HL-60/S4 (cell line): ENCODE data around the gene CYTH3.
"Not testable (repeated sequence)": the region's sequence is repeated elsewhere in the genome, so short reads cannot be mapped to it uniquely, and the experiment has no call there.

Experiments
- in situ Hi-C: fragments of 300-500 bp; cut with MboI; formaldehyde crosslinking; loops from 2 replicates; pipeline ENCODE4 v1.14.3; 2022; ENCODE audit warnings: low sequenced_read_pairs

The CYTH3 gene

GRCh38 chr7:6283391-6284054 is 11.1 kb upstream of the CYTH3 start:
- in situ Hi-C loops: not testable (repeated sequence)

GRCh38 chr7:6279937-6280336 is 7.5 kb upstream of the CYTH3 start:
- in situ Hi-C loops: no loop called here

- in situ Hi-C loops: no loop called here
Measured at GRCh38 chr7:6279341-6279740, 6.9 kb upstream of the CYTH3 start.

- in situ Hi-C loops: no loop called here
Measured at GRCh38 chr7:6278749-6279310, 6.4 kb upstream of the CYTH3 start.

GRCh38 chr7:6277476-6277875 is 5.1 kb upstream of the CYTH3 start:
- in situ Hi-C loops: no loop called here

- in situ Hi-C loops: no loop called here
Measured at GRCh38 chr7:6276911-6277408, 4.5 kb upstream of the CYTH3 start.

- in situ Hi-C loops: no loop called here
Measured at GRCh38 chr7:6274743-6275142, 2.3 kb upstream of the CYTH3 start.

- in situ Hi-C loops: no loop called here
Measured at GRCh38 chr7:6273917-6274630, 1.6 kb upstream of the CYTH3 start.

GRCh38 chr7:6273380-6273837 is 985 bp upstream of the CYTH3 start:
- in situ Hi-C loops: no loop called here

- in situ Hi-C loops: no loop called here
Measured at GRCh38 chr7:6271694-6272440, 557 bp downstream of the CYTH3 start.

- in situ Hi-C loops: no loop called here
Measured at GRCh38 chr7:6271060-6271658, 1.3 kb downstream of the CYTH3 start.

GRCh38 chr7:6269527-6269926 is 2.9 kb downstream of the CYTH3 start:
- in situ Hi-C loops: no loop called here

GRCh38 chr7:6268907-6269306 is 3.5 kb downstream of the CYTH3 start:
- in situ Hi-C loops: no loop called here

- in situ Hi-C loops: no loop called here
Measured at GRCh38 chr7:6268023-6268900, 4.2 kb downstream of the CYTH3 start.

- in situ Hi-C loops: no loop called here
Measured at GRCh38 chr7:6266699-6267098, 5.7 kb downstream of the CYTH3 start.

GRCh38 chr7:6262221-6262620 is 10.2 kb downstream of the CYTH3 start:
- in situ Hi-C loops: no loop called here

- in situ Hi-C loops: no loop called here
Measured at GRCh38 chr7:6261699-6262098, 10.7 kb downstream of the CYTH3 start.

GRCh38 chr7:6260291-6261187 is 11.9 kb downstream of the CYTH3 start:
- in situ Hi-C loops: no loop called here

GRCh38 chr7:6259257-6259656 is 13.2 kb downstream of the CYTH3 start:
- in situ Hi-C loops: no loop called here
